Osteoblast (primary cell): ENCODE measurements around the gene ABLIM1. TPM values are rescaled to one million over a fixed set of nuclear protein-coding genes. Genes with fewer than 3 reads are reported as not detected.

Experiments used
- DNase-seq: peaks from one replicate; pipeline ENCODE4 v3.0.0; 2011; ENCODE audit warnings: low spot score, mixed read lengths; ENCODE audit not compliant: insufficient read length; ENCODE audit errors: missing footprints
- H2AFZ ChIP-seq: 2 replicates; pipeline ENCODE4 v1.6.0; 2011; ENCODE audit warnings: mild to moderate bottlenecking, low read length
- H3K27ac ChIP-seq: 2 replicates; pipeline ENCODE4 v1.5.1; 2011; ENCODE audit warnings: mild to moderate bottlenecking, low read depth, low read length, moderate library complexity
- H3K27me3 ChIP-seq: 2 replicates; pipeline ENCODE4 v1.6.0; 2012; ENCODE audit warnings: mild to moderate bottlenecking, control low read depth, inconsistent platforms, low read length, moderate library complexity; ENCODE audit not compliant: insufficient read depth
- H3K36me3 ChIP-seq: 2 replicates; pipeline ENCODE4 v1.5.1; 2011; ENCODE audit warnings: mild to moderate bottlenecking, low read length, control low read depth, moderate library complexity; ENCODE audit not compliant: insufficient read depth
- H3K4me1 ChIP-seq: 2 replicates; pipeline ENCODE4 v1.5.1; 2011; ENCODE audit warnings: mild to moderate bottlenecking, low read length, control low read depth, moderate library complexity; ENCODE audit not compliant: insufficient read depth
- H3K4me2 ChIP-seq: 2 replicates; pipeline ENCODE4 v1.6.0; 2011; ENCODE audit warnings: mild to moderate bottlenecking, low read length; ENCODE audit not compliant: insufficient read depth
- H3K4me3 ChIP-seq: fragments of 200-600 bp; sonication (generic); 3 replicates; pipeline ENCODE4 v1.5.1; 2012; ENCODE audit warnings: mild to moderate bottlenecking, low read length, inconsistent platforms; ENCODE audit not compliant: insufficient read depth
- H3K79me2 ChIP-seq: 2 replicates; pipeline ENCODE4 v1.6.0; 2012; ENCODE audit warnings: mild to moderate bottlenecking, low read length, control low read depth, inconsistent platforms; ENCODE audit not compliant: insufficient read depth
- H3K9me3 ChIP-seq: 2 replicates; pipeline ENCODE4 v1.5.1; 2011; ENCODE audit warnings: low read depth, low read length, control low read depth
- H4K20me1 ChIP-seq: 2 replicates; pipeline ENCODE4 v1.6.0; 2012; ENCODE audit warnings: mild to moderate bottlenecking, low read length, control low read depth; ENCODE audit not compliant: insufficient read depth
- small RNA-seq: library from RNA; depleted of rRNA; stranded (forward); fragments of <200 nt; gene quantifications from one replicate; pipeline ENCODE3, GENCODE V24; 2012
- total RNA-seq: library from RNA; depleted of rRNA; stranded (reverse); fragments of >200 nt; gene quantifications from 2 replicates; pipeline ENCODE4 v1.2.3, GENCODE V29; 2012
- TF ChIP-seq, protein P1 (sequence below): IDR thresholded peaks from 2 replicates; pipeline ENCODE4 v1.5.1; 2011; ENCODE audit warnings: mild to moderate bottlenecking, low read depth, low read length, moderate library complexity; ENCODE audit errors: extremely low read depth

The ABLIM1 gene
- total RNA-seq, 1 donor = 11.2 TPM

- no peak overlapping the region for H3K27ac ChIP-seq
- H3K4me2 ChIP-seq = no peak overlapping the region
- H4K20me1 ChIP-seq = no peaks in the 10 kb centered on the region
- H3K36me3 ChIP-seq = no peaks in the 10 kb centered on the region
- no peak for DNase-seq
- H3K4me1 ChIP-seq = no peaks in the 10 kb centered on the region
- H3K9me3 ChIP-seq = no peaks in the 10 kb centered on the region
- no peaks in the 10 kb centered on the region for H3K79me2 ChIP-seq
- TF ChIP-seq, protein P1, sequence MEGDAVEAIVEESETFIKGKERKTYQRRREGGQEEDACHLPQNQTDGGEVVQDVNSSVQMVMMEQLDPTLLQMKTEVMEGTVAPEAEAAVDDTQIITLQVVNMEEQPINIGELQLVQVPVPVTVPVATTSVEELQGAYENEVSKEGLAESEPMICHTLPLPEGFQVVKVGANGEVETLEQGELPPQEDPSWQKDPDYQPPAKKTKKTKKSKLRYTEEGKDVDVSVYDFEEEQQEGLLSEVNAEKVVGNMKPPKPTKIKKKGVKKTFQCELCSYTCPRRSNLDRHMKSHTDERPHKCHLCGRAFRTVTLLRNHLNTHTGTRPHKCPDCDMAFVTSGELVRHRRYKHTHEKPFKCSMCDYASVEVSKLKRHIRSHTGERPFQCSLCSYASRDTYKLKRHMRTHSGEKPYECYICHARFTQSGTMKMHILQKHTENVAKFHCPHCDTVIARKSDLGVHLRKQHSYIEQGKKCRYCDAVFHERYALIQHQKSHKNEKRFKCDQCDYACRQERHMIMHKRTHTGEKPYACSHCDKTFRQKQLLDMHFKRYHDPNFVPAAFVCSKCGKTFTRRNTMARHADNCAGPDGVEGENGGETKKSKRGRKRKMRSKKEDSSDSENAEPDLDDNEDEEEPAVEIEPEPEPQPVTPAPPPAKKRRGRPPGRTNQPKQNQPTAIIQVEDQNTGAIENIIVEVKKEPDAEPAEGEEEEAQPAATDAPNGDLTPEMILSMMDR = no peak
- H3K4me3 ChIP-seq = no peak overlapping the region
- no peaks in the 10 kb centered on the region for H3K27me3 ChIP-seq
- no peak overlapping the region for H2AFZ ChIP-seq
Measured at GRCh38 chr10:114386452-114386851, 271.6 kb downstream of the ABLIM1 start.

DNA sequence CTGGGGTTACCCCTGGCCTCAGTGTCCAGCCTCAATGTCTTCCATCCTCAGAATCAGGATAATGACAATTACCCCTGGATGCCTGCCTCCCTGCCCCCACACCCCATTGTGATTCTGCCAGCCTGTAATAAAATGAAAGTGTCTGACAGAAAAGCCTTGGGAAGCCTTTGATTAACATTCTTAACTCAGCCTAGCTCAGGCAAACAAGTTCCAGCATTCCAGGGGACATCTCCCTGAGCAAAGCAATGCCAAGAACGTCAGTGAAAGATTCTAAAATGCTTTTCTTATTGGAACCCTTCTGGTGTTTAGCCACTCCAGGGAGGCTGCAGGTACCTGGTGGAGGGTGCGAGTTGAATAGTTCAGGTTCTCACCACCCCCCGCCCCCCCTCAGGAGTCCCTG, 272.5 kb downstream of the ABLIM1 start:
- no peak overlapping the region for H3K27ac ChIP-seq
- no peaks in the 10 kb centered on the region for H3K9me3 ChIP-seq
- TF ChIP-seq, protein P1 = no peak
- no peaks in the 10 kb centered on the region for H3K36me3 ChIP-seq
- H3K79me2 ChIP-seq = no peaks in the 10 kb centered on the region
- H4K20me1 ChIP-seq = no peaks in the 10 kb centered on the region
- no peak overlapping the region for H3K4me2 ChIP-seq
- H2AFZ ChIP-seq = no peak overlapping the region
- H3K4me3 ChIP-seq = no peak overlapping the region
- no peaks in the 10 kb centered on the region for H3K27me3 ChIP-seq
- no peak for DNase-seq
- no peaks in the 10 kb centered on the region for H3K4me1 ChIP-seq

DNA sequence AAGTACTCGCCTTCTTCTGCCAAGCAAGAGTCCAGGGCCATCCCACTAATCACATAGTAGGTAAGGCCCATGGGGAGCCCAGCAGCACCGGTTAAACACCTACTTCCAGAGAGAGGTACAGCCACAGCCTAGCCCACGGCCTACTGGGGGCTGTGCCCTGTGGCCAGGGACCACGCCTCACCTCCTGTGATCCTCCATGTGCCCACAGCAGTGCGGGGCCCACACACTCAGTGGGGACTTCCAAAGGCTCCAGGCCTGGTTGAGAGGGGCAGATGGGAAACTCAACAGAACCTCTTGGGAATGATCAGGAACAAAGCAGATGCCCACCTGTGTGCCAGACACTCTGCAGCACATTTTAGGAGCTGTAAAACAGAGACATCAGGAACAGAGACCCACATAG, 273.5 kb downstream of the ABLIM1 start:
- H3K4me3 ChIP-seq = no peak overlapping the region
- H3K27me3 ChIP-seq = no peaks in the 10 kb centered on the region
- DNase-seq = no peak
- no peaks in the 10 kb centered on the region for H3K36me3 ChIP-seq
- no peaks in the 10 kb centered on the region for H4K20me1 ChIP-seq
- H3K27ac ChIP-seq = no peak overlapping the region
- H2AFZ ChIP-seq = no peak overlapping the region
- H3K79me2 ChIP-seq = no peaks in the 10 kb centered on the region
- TF ChIP-seq, protein P1 = no peak
- H3K9me3 ChIP-seq = no peaks in the 10 kb centered on the region
- H3K4me1 ChIP-seq = no peaks in the 10 kb centered on the region
- no peak overlapping the region for H3K4me2 ChIP-seq

GRCh38 chr10:114384181-114384580, 273.9 kb downstream of the ABLIM1 start:
- no peaks in the 10 kb centered on the region for H3K79me2 ChIP-seq
- no peak overlapping the region for H2AFZ ChIP-seq

More at GRCh38 chr10:114384181-114384580, 273.9 kb downstream of the ABLIM1 start:
- TF ChIP-seq, protein P1 = no peak
- Histone ChIP-seq H3K27ac (no peak overlapping the region), H3K4me3 (no peak overlapping the region), H3K4me2 (no peak overlapping the region), H3K36me3 (no peaks in the 10 kb centered on the region), H4K20me1 (no peaks in the 10 kb centered on the region), H3K9me3 (no peaks in the 10 kb centered on the region), H3K27me3 (no peaks in the 10 kb centered on the region), H3K4me1 (no peaks in the 10 kb centered on the region)
- DNase-seq = no peak

Small RNA genes within 50 kb of the gene (small RNA-seq; reads per million reads assigned to genes)
- gene RN7SL384P = not detected

Other genes with a start within 250 kb of the ABLIM1 start
- 49.6 and 51.9 TPM in 2 replicates for gene FHIP2A, start 163.5 kb upstream of the ABLIM1 start, total RNA-seq